H9 (cell line): ENCODE measurements around the gene TFAP2D. TPM values are rescaled to one million over a fixed set of nuclear protein-coding genes. Genes with fewer than 3 reads are reported as not detected.

Source experiments
- DNase-seq: peaks from one replicate; pipeline ENCODE4 v3.0.0-alpha.2; 2017
- H2AFZ ChIP-seq: one replicate; pipeline ENCODE4 v1.6.1; 2013; ENCODE audit warnings: mild to moderate bottlenecking, low read length, control low read depth, moderate library complexity
- H2AK5ac ChIP-seq: 2 replicates; pipeline ENCODE4 v1.6.1; 2013; ENCODE audit warnings: low read length, control low read depth, mixed read lengths; ENCODE audit not compliant: insufficient read length
- H2BK120ac ChIP-seq: one replicate; pipeline ENCODE4 v1.6.1; 2013; ENCODE audit warnings: low read depth, mild to moderate bottlenecking, low read length, control low read depth, inconsistent platforms; ENCODE audit not compliant: poor library complexity, severe bottlenecking
- H2BK12ac ChIP-seq: 2 replicates; pipeline ENCODE4 v1.6.1; 2013; ENCODE audit warnings: low read length, control low read depth, mixed read lengths, low read depth; ENCODE audit not compliant: insufficient read length
- H2BK15ac ChIP-seq: 2 replicates; pipeline ENCODE4 v1.6.1; 2013; ENCODE audit warnings: low read depth, low read length, control low read depth
- H2BK20ac ChIP-seq: one replicate; pipeline ENCODE4 v1.6.1; 2013; ENCODE audit warnings: low read depth, mild to moderate bottlenecking, low read length, control low read depth, inconsistent platforms; ENCODE audit not compliant: poor library complexity, severe bottlenecking
- H2BK5ac ChIP-seq: 2 replicates; pipeline ENCODE4 v1.6.1; 2013; ENCODE audit warnings: low read length, control low read depth, mixed read lengths; ENCODE audit not compliant: insufficient read length
- H3K14ac ChIP-seq: 2 replicates; pipeline ENCODE4 v1.6.1; 2013; ENCODE audit warnings: low read length, control low read depth; ENCODE audit not compliant: insufficient read depth
- H3K18ac ChIP-seq: 2 replicates; pipeline ENCODE4 v1.6.1; 2013; ENCODE audit warnings: low read depth, mild to moderate bottlenecking, mixed read lengths, low read length, control low read depth; ENCODE audit not compliant: insufficient read length
- H3K23ac ChIP-seq: 2 replicates; pipeline ENCODE4 v1.6.1; 2013; ENCODE audit warnings: low read length, control low read depth, mixed read lengths, low read depth; ENCODE audit not compliant: insufficient read length
- H3K23me2 ChIP-seq: 2 replicates; pipeline ENCODE4 v1.6.1; 2013; ENCODE audit warnings: low read depth, mild to moderate bottlenecking, mixed read lengths, low read length, control low read depth; ENCODE audit not compliant: insufficient read length, poor library complexity, severe bottlenecking
- H3K27ac ChIP-seq: 2 replicates; pipeline ENCODE4 v1.5.1; 2013; ENCODE audit warnings: low read length, control low read depth, mixed read lengths, low read depth; ENCODE audit not compliant: insufficient read length
- H3K27me3 ChIP-seq: 2 replicates; pipeline ENCODE4 v1.6.1; 2013; ENCODE audit warnings: low read length, control low read depth, inconsistent platforms; ENCODE audit not compliant: insufficient read depth
- H3K4ac ChIP-seq: 2 replicates; pipeline ENCODE4 v1.6.1; 2013; ENCODE audit warnings: low read depth, mild to moderate bottlenecking, control low read depth, inconsistent platforms, low read length, moderate library complexity
- H3K4me1 ChIP-seq: 2 replicates; pipeline ENCODE4 v1.6.1; 2013; ENCODE audit warnings: low read length, control low read depth, inconsistent platforms; ENCODE audit not compliant: insufficient read depth
- H3K4me2 ChIP-seq: 2 replicates; pipeline ENCODE4 v1.6.1; 2013; ENCODE audit warnings: low read length, control low read depth, mixed read lengths; ENCODE audit not compliant: insufficient read length, insufficient read depth
- H3K56ac ChIP-seq: 2 replicates; pipeline ENCODE4 v1.6.1; 2013; ENCODE audit warnings: low read depth, mild to moderate bottlenecking, mixed read lengths, low read length, control low read depth; ENCODE audit not compliant: insufficient read length
- H3K79me1 ChIP-seq: 2 replicates; pipeline ENCODE4 v1.6.1; 2013; ENCODE audit warnings: low read depth, mild to moderate bottlenecking, moderate library complexity, low read length, control low read depth, inconsistent platforms; ENCODE audit not compliant: insufficient read depth, poor library complexity, severe bottlenecking
- H3K79me2 ChIP-seq: 2 replicates; pipeline ENCODE4 v1.6.1; 2013; ENCODE audit warnings: low read length, control low read depth, inconsistent platforms; ENCODE audit not compliant: insufficient read depth
- H3K9ac ChIP-seq: 2 replicates; pipeline ENCODE4 v1.6.1; 2013; ENCODE audit warnings: low read length, control low read depth, mixed read lengths; ENCODE audit not compliant: insufficient read length; ENCODE audit errors: extremely low read depth
- H3K9me3 ChIP-seq: one replicate; pipeline ENCODE4 v1.6.1; 2013; ENCODE audit warnings: low read depth, low read length, inconsistent platforms; ENCODE audit not compliant: control insufficient read depth
- H3T11ph ChIP-seq: one replicate; pipeline ENCODE4 v1.6.1; 2013; ENCODE audit warnings: mild to moderate bottlenecking, low read length, control low read depth, inconsistent platforms
- H4K20me1 ChIP-seq: one replicate; pipeline ENCODE4 v1.6.1; 2013; ENCODE audit not compliant: control insufficient read depth, insufficient read length, insufficient read depth
- H4K5ac ChIP-seq: 2 replicates; pipeline ENCODE4 v1.6.1; 2013; ENCODE audit warnings: low read depth, mild to moderate bottlenecking, mixed read lengths, low read length, control low read depth; ENCODE audit not compliant: insufficient read length
- H4K8ac ChIP-seq: replicated peaks from 2 replicates; pipeline ENCODE4 v1.6.1; 2013; ENCODE audit warnings: low read length, control low read depth, mixed read lengths, low read depth; ENCODE audit not compliant: insufficient read length
- H4K91ac ChIP-seq: 2 replicates; pipeline ENCODE4 v1.6.1; 2013; ENCODE audit warnings: low read depth, mild to moderate bottlenecking, moderate library complexity, mixed read lengths, low read length, control low read depth; ENCODE audit not compliant: insufficient read length
- H3K27ac Mint-ChIP-seq, 3 experiments: 2 replicates in 2 of 3; 3 replicates in 1 of 3; pipeline ENCODE4 v1.8.0; 2020 to 2021; ENCODE audit warnings: mixed read lengths in 3 of 3, mild to moderate bottlenecking in 1 of 3, moderate library complexity in 1 of 3
- H3K27me3 Mint-ChIP-seq: 2 replicates; pipeline ENCODE4 v1.8.0; 2021; ENCODE audit warnings: low read depth, mild to moderate bottlenecking, moderate library complexity, mixed read lengths
- H3K36me3 Mint-ChIP-seq, 3 experiments: 2 replicates in 2 of 3; 3 replicates in 1 of 3; pipeline ENCODE4 v1.8.0; 2020 to 2021; ENCODE audit warnings: low read depth in 3 of 3, mixed read lengths in 3 of 3; ENCODE audit not compliant: insufficient read depth in 1 of 3
- H3K4me1 Mint-ChIP-seq, 2 experiments: 2 replicates each; pipeline ENCODE4 v1.8.0; 2020; ENCODE audit warnings: mixed read lengths in 2 of 2
- H3K4me3 Mint-ChIP-seq, 2 experiments: 2 replicates in 1 of 2; 3 replicates in 1 of 2; pipeline ENCODE4 v1.8.0; 2020 to 2021; ENCODE audit warnings: mild to moderate bottlenecking in 2 of 2, mixed read lengths in 2 of 2, moderate library complexity in 1 of 2
- H3K9me3 Mint-ChIP-seq, 2 experiments: 2 replicates in 1 of 2; 3 replicates in 1 of 2; pipeline ENCODE4 v1.8.0; 2020; ENCODE audit warnings: mild to moderate bottlenecking in 2 of 2, mixed read lengths in 2 of 2, moderate library complexity in 1 of 2
- WGBS: extraction: QIAGEN DNeasy Blood & Tissue Kit; methylation state at CpG from one replicate; pipeline ENCODE4 v1.1.7; 2013; ENCODE audit warnings: missing lambda C conversion rate, low lambda C conversion rate, mixed read lengths; ENCODE audit not compliant: insufficient read length; ENCODE audit errors: extremely low coverage; 5-methylcytosine and 5-hydroxymethylcytosine counted together
- total RNA-seq: library from RNA; stranded (reverse); gene quantifications from 2 replicates; pipeline ENCODE4 v1.2.1, GENCODE V29; 2021
- TF ChIP-seq, protein P1 (sequence below): fragments of 200-600 bp; sonication (generic); conservative IDR thresholded peaks from 3 replicates; pipeline ENCODE4 v1.8.0; 2021; ENCODE audit warnings: antibody characterized with exemption, mild to moderate bottlenecking

Gene TFAP2D
- total RNA-seq, 1 experiment from 2014 or later = not detected

- H2BK15ac ChIP-seq = no peak overlapping the region
- no peak overlapping the region for H2AFZ ChIP-seq
- H3K79me1 ChIP-seq = no peaks in the 10 kb centered on the region
- no peak overlapping the region for H3T11ph ChIP-seq
- Mint-ChIP-seq H3K9me3 (no peaks in the 10 kb centered on the region), H3K36me3 (no peaks in the 10 kb centered on the region), H3K27me3 (peaks cover 31% of the 10 kb centered on the region), H3K4me1 (peaks cover 0 to 2% of the 10 kb centered on the region in 2 experiments; a peak in 2 of 4 replicates), H3K4me3 (no peak overlapping the region), H3K27ac (no peak overlapping the region)
- H2BK12ac ChIP-seq = no peak overlapping the region
- no peak overlapping the region for H3K23ac ChIP-seq
- no peaks in the 10 kb centered on the region for H3K4me1 ChIP-seq
- no peak overlapping the region for H2BK5ac ChIP-seq
- H3K9me3 ChIP-seq = no peaks in the 10 kb centered on the region
- no peak overlapping the region for H3K4ac ChIP-seq
- H4K5ac ChIP-seq = no peak overlapping the region
- no peak overlapping the region for H3K56ac ChIP-seq
- TF ChIP-seq, protein P1, sequence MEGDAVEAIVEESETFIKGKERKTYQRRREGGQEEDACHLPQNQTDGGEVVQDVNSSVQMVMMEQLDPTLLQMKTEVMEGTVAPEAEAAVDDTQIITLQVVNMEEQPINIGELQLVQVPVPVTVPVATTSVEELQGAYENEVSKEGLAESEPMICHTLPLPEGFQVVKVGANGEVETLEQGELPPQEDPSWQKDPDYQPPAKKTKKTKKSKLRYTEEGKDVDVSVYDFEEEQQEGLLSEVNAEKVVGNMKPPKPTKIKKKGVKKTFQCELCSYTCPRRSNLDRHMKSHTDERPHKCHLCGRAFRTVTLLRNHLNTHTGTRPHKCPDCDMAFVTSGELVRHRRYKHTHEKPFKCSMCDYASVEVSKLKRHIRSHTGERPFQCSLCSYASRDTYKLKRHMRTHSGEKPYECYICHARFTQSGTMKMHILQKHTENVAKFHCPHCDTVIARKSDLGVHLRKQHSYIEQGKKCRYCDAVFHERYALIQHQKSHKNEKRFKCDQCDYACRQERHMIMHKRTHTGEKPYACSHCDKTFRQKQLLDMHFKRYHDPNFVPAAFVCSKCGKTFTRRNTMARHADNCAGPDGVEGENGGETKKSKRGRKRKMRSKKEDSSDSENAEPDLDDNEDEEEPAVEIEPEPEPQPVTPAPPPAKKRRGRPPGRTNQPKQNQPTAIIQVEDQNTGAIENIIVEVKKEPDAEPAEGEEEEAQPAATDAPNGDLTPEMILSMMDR = no peak
- H2AK5ac ChIP-seq = no peak overlapping the region
- DNase-seq = no peak
- no peak overlapping the region for H3K27ac ChIP-seq
- no peaks in the 10 kb centered on the region for H3K27me3 ChIP-seq
- no peak overlapping the region for H3K4me2 ChIP-seq
- no peak overlapping the region for H3K9ac ChIP-seq
- H4K91ac ChIP-seq = no peak overlapping the region
- no peaks in the 10 kb centered on the region for H3K23me2 ChIP-seq
- no peaks in the 10 kb centered on the region for H4K20me1 ChIP-seq
- no CpG with 5 or more reads among the region's 1 CpG for WGBS
- no peaks in the 10 kb centered on the region for H3K79me2 ChIP-seq
- no peak overlapping the region for H4K8ac ChIP-seq
- H3K14ac ChIP-seq = no peak overlapping the region
- no peak overlapping the region for H2BK120ac ChIP-seq
- H3K18ac ChIP-seq = no peak overlapping the region
- no peak overlapping the region for H2BK20ac ChIP-seq
These were observed 79.4 kb downstream of the TFAP2D start for GRCh38 chr6:50792771-50793170.
